GM12801 (cell line): Measurements from ENCODE around the gene SLFN12.

Experiments used
- TF ChIP-seq, protein P1 (sequence below): IDR thresholded peaks from one replicate; pipeline ENCODE4 v1.5.1; 2011; ENCODE audit warnings: control low read depth; ENCODE audit not compliant: insufficient read length; ENCODE audit errors: extremely low read depth

The SLFN12 gene

DNA sequence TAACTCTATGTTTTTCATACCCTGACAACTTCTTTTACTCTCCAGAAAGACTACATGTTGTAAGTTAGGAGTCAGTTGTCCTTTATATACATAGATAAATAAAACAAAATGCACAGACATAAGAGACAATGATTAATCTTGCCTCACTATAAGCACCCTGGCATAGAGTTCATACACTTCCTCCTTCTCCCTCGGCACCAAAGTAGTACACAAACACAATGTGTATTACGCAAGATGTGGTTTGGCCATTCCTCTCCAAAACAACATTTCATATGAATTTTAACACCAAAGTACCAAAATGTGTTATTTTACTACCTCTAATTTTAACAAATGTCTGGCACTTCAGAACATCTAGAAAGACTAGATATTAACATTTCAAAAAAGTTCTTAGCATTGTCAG is 41.6 kb downstream of the SLFN12 start:
- TF ChIP-seq, protein P1, sequence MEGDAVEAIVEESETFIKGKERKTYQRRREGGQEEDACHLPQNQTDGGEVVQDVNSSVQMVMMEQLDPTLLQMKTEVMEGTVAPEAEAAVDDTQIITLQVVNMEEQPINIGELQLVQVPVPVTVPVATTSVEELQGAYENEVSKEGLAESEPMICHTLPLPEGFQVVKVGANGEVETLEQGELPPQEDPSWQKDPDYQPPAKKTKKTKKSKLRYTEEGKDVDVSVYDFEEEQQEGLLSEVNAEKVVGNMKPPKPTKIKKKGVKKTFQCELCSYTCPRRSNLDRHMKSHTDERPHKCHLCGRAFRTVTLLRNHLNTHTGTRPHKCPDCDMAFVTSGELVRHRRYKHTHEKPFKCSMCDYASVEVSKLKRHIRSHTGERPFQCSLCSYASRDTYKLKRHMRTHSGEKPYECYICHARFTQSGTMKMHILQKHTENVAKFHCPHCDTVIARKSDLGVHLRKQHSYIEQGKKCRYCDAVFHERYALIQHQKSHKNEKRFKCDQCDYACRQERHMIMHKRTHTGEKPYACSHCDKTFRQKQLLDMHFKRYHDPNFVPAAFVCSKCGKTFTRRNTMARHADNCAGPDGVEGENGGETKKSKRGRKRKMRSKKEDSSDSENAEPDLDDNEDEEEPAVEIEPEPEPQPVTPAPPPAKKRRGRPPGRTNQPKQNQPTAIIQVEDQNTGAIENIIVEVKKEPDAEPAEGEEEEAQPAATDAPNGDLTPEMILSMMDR = no peak

GRCh38 chr17:35390156-35390555 is 42.1 kb downstream of the SLFN12 start:
- TF ChIP-seq, protein P1 = no peak

DNA sequence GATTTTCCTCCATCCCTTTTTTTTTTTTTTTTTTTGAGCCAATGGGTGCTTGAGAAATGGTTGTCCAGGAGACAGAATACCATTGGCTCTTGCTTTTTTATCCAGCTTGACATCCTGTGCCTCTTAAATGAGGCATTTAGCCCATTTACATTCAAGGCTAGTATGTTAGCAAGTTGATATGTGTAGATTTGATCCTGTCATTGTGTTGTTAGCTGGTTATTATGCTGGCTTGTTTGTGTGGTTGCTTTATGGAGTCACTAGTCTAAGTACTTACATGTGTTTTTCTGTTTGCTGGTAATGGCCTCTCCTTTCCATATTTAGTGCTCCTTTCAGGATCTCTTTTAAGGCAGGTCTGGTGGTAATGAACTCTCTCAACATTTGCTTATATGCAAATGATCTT is 44.8 kb downstream of the SLFN12 start:
- TF ChIP-seq, protein P1 = no peak

DNA sequence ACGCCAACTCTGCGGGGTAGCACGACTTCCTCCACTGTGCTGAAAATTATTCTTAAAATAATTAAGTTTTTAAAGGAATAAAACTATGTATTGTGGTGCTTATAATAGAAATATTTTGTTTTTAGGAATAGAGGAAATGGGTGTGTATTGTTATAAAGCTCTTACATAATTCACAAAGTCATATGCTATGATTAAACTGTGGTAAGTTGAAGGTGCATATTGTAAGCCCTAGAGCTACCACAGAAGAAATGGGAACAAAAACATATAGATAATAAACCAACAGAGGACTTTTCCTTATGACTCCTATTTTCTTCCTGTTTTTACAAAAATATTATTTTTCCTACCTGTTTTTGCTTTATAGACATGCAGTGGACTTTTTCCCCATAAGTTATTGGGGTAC is 54.6 kb downstream of the SLFN12 start:
- TF ChIP-seq, protein P1 = no peak

DNA sequence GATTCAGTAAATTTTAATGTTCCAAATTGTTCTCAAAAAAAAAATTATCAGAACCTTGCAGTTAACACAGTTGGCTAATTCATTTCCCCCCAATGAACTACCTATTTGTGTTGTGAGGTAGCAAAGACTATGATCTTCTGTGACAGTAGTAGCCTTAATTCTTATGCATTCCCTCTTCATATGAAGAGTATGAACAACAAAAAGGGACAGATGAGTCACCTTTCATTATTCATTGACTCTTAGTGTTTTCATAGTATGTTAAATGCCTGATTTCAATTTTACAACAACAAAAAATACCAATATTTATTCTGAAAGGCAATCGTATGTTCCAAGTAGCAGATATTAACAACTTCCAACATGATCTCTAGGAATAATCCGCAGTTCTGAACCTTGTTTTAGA is 55.2 kb downstream of the SLFN12 start:
- TF ChIP-seq, protein P1 = no peak

DNA sequence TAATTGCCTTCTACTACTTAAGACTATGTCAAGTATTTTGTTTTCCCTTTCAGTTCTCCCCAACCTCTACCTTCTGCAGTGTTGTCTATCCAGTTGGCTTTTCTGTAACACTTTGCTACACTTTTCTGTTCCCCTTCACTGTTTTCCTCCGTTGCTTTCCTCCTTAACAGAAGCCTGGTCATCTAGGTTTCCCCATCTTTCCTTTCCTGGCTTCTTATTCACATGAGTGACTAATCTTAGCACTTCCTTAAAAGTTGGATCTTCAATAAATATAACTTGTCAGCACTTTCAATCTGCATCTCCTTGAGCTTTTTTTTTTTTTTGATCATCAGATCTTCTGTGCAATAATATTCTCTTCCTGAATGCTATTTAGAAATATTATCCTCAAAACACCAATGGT is 56.1 kb downstream of the SLFN12 start:
- TF ChIP-seq, protein P1 = no peak

DNA sequence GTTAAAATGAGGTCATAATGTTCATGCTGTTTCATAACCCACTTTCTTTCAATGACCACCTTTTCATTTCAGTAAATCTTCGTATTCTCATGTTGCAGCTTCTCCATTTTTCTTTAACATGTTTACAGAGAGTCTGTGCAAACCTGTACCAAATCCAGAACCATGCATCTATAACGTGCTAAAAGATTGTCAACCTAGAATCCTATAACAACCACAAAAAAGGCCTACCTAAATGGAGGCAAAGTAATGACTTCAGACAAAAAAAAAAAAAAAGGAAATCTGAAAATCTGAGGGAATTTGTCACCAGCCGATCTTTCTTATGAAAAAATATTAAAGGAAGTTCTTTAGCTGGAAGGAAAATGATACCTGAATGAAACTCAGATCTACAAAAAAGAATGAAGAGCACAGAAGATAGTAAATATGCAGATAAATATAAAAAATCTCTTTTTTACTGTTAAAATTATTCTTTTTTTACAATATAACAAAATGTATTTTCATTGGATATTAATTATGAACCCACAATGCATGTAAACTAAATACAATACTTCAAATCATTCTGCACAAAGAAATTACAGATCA is 57.4 kb downstream of the SLFN12 start:
- TF ChIP-seq, protein P1 = no peak
